Activated effector memory CD4-positive, alpha-beta T cell treated with anti-CD3 and anti-CD28 coated beads, Interleukin-2, amount 50 U/mL, for 16 hours (primary cell): ENCODE measurements around the gene RNLS.
A peak's percentile ranks its signal among the peaks of the same experiment; 100 is the strongest.
"Not testable (repeated sequence)": the region's sequence is repeated elsewhere in the genome, so short reads cannot be mapped to it uniquely, and the experiment has no call there.

ENCODE experiments used
- DNase-seq: peaks from one replicate; pipeline ENCODE4 v3.0.0-alpha.2; 2020

Gene RNLS

GRCh38 chr10:88288320-88289059 is 294.6 kb downstream of the RNLS start:
- DNase-seq: no peak

DNA sequence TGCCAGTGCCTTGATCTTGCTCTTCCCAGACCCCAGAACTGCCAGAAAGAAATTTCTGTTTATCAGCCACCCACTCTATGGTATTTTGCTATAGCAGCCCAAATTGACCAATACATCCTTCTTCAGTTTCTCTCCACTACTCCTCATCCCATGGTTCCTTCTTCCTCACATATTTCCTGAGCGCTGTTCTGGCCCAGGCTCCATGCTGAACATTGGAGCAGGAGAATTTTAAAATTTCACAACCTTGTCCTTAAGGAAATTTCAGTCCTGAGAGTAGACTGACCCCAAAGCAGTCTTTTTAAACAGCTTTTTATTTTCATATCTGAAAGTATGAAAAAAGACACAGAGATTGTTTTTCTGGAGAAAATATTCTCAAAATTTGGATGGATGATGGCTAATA is 297.1 kb downstream of the RNLS start:
- no peak for DNase-seq

DNA sequence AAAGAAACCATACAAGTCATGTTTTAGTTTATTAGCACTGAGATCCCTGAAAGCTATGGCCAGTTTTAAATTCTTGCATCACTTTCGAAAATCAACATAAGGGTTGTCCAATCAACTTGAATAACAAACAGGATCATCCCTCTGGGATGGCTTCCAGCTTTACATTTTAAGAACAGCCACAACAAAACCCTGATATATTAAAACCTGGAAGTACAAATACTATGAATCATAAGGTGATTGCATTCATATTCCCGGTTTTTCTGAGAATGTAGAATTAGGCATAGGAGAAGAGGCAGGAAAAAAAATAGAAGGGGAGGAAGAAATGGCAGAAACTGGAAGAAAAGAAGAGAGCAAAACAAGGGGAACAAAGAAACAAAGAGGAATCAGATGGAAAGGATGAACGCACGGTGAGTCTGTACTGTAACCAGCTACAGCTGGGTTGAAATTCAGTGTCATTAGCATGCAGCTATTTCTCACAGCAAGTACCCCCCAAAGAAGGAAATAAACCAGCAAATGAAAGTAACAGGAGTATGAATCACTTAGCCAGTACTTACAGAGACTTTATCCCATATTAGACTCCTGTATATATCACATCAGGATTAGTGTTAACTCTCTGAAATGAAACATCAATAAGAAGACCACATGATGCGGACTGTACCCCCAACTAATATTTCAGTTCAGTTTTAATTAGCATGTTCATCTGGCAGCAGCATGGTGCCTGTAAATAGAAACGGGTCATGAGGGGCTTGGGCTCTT is 301.3 kb downstream of the RNLS start:
- DNase-seq: no peak

DNA sequence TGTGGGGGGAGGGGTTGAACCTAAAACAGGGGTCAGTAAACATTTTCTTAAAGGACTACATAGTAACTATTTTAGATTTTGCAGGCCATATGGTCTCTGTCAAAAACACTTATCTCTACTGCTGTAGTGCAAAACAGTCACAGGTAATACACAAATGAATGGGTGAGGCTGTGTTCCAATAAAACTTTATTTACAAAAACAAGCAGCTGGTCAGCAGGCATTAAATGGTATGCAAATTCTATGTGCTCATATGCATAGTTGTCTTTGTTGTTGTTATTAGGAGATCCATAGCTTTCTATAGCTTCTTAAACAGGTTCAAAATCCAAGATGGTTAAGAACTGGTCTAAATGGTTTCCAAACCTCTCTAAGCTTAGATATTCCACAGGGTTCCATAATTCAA is 302.6 kb downstream of the RNLS start:
- no peak for DNase-seq

DNA sequence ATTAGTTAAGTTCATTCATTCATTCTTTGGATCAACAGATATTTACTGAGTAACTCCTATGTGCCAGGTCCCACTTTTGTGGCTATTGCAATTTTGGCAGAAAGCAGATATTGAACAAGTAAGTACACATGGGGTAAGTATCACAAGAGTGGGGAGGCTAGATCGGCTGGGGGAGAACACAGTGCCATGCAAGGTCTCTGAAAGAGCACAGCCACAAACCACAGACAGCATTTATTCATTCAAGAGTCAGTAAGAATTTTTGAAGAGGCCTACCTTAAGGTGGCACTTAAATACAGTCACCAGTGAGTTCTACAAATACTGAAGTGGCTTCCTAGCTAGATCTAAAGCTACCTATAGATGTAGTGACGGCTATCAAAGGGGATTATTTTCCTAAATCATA is 304.2 kb downstream of the RNLS start:
- no peak for DNase-seq

DNA sequence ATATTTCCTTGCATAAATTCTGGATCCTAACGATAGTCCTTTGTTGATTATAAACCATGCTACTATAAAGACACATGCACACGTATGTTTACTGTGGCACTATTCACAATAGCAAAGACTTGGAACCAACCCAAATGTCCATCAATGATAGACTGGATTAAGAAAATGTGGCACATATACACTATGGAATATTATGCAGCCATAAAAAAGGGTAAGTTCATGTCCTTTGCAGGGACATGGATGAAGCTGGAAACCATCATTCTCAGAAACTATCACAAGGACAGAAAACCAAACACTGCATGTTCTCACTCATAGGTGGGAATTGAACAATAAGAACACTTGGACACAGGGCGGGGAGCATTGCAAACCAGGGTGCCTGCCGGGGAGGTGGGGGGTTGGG is 306.2 kb downstream of the RNLS start:
- not testable (repeated sequence) for DNase-seq

DNA sequence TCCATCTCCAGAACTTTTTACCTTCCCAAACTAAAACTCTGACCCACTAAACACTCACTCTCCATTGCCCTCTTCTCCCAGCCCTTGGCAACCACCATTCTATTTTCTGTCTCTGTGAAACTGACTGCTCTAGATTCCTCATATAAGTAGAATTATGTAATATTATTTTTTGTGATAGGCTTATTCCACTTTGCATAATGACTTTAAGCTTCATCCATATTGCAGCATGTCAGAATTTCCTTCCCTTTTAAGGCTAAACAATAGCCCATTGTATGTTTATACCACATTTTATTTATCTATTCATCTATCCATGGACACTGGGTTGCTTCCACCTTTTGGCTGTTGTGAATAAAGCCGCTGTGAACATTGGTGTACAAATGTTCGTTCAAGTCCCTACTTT is 308.8 kb downstream of the RNLS start:
- DNase-seq: no peak

DNA sequence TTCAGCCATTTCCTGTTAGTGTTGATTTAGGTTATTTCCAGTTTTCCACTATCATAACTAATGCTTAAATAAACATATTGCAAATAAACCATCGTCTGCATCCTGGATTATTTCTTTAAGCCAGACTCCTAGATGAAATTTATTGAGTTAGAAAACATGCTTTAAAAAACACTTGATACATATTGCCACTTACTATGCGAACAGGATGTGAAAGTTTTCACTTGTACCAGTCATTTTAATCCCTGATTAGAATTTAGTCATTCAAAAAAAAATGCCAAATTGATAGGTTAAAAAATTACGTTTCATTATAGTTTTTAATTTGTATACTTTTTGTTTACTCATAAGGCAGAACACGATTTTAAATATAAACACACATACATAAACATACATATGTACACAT is 309.6 kb downstream of the RNLS start:
- no peak for DNase-seq

GRCh38 chr10:88271761-88272543 is 311.2 kb downstream of the RNLS start:
- no peak for DNase-seq

DNA sequence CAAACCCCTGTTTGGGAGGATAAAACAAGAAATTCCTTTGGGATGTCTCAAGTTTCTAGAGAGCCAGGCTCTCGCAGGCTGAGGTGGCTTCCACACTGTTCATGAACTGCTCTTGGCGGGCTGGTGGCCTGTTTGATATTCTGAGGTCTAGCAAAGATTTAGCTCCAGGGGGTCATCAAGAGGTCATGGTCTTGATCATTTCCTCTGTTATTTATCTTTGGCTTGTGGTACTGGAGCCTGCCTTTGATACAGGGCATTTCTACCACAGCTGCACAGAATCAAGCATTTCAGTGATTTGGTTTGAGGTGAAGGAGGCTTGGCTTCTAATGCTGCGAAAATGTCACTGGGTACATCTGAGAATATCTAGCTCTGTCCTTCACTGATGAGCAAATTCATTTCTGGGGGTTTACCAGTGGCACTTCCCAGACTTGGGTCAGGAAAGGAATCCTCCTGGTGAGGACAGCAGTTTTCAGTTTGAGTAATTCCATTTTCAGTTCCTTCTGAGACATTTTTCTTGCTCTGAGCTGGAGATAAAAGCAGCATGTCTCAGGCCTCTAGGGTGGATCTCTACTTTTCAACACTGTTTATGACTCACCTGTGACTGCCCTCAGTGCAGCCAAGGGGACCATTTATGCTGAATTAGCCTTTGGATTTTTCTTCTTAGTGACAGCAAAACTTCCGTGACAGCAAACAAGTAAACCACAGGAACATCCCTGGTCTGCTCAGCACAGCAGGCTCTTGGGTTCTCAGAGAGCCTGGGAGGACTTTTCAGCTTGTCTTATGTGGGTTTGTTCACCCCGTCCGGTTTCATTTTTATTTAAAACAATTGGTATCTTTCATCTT is 312.0 kb downstream of the RNLS start:
- peak; percentile 75 for DNase-seq

GRCh38 chr10:88270061-88270808 is 312.9 kb downstream of the RNLS start:
- DNase-seq: no peak

GRCh38 chr10:88262591-88263234 is 320.4 kb downstream of the RNLS start:
- no peak for DNase-seq

DNA sequence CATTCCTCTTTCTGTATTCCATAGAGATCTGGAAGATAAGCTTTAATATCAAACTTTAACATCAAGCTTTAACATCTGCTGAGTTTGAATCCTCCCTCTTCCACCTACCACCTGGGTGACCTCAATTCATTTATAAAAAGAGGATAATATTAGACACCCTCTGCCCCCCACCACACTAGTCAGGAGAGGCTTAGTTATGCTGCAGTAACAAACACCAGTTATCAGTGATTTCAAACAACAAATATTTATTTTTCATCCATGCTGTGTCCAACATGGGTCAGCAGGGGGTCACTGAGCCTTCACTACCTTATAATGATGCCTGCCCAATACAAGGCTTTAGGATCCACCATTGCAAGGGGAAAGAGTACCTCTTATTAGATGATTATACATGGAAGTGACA is 322.0 kb downstream of the RNLS start:
- no peak for DNase-seq

DNA sequence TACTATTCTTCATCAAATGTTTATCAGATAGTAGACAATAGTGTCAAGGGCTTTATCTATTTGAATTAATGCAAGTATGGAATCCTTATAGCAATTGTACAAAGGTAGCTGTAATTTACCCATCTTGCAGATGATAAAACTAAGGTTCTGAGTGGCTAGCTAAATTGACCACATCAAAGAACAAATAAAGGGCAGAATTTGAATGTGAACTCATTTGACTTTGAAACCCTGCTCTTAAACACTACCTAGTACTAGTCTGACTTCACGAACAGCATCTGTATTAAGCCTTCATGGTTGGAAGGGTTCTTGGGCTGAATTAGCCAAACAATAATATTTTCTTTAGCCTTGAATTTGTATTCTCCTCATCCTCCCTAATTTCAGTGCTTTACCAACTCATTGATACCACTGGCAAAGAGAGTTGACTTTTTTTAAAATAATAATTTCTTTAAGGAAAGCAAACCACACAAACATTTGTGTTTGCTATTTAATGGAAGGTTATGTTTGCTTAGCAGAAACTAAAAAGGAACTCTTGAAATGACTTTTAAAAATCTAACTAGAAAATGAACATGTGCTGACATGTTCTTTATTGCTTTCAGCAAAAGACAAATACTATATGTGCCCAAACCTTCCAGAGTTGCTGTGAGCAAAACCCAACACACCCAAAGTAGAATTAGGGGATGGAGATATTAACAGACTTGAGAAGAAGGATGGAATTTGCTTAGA is 322.6 kb downstream of the RNLS start:
- no peak for DNase-seq

DNA sequence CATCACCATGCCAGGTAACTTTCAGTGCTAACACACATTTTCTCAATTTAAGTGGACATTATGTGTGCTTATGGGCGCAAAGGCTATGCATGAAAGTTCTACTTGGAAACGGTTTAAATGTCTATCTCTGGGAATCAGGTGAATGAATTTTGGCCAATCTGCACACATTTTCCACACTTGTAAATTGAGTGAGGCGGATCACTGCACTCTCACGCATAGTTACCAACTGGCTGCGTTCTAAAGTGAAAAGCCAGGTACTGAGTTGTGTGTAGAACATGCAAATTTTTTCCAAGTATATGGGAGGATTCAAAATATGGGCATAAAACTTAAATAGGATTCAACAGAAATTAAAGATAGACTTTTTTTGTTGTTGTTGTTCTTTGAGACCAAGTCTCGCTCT is 323.7 kb downstream of the RNLS start:
- no peak for DNase-seq

- DNase-seq: no peak
Observed at GRCh38 chr10:88256886-88257285, 326.2 kb downstream of the RNLS start.

GRCh38 chr10:88256013-88256680 is 327.0 kb downstream of the RNLS start:
- no peak for DNase-seq

GRCh38 chr10:88254091-88254490 is 329.0 kb downstream of the RNLS start:
- no peak for DNase-seq

DNA sequence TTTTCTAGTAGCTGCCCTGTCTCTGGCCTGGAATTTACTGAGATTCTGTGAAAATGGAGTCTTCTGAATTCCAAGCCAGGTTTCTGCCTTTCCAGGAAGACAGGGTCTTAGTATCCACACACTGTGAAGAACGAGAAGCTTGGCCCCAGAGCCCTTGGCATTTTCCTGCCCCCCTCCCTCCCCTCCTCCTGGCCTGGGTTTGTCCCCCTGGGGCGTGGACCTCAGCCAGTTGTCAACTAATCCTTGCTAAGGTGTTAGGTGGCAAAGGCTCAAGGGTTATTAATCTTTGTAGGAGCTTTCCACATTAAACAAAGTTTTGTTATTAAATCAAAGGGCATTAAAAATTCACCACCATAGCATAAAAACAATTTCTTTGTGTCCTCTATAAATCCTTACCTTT is 329.5 kb downstream of the RNLS start:
- no peak for DNase-seq

- DNase-seq: no peak
Observed at GRCh38 chr10:88253128-88253527, 330.0 kb downstream of the RNLS start.
